K562 (cell line): ENCODE data around the gene MPIG6B. TPM values are rescaled to one million over a fixed set of nuclear protein-coding genes. Genes with fewer than 3 reads are reported as not detected.

Experiments
- ARID4B ChIP-seq: sonication (generic); formaldehyde crosslinking; IDR thresholded peaks from 2 replicates; pipeline ENCODE4 v1.8.0; 2022; ENCODE audit warnings: mild to moderate bottlenecking, missing genetic modification reagents
- ATF1 ChIP-seq, 2 experiments: fragments of 450-650 bp in 1 of 2; IDR thresholded peaks; 2 replicates each; pipeline ENCODE4 v1.6.1; 2016; ENCODE audit warnings: missing compliant biosample characterization in 1 of 2, missing genetic modification characterization in 1 of 2
- ESRRA ChIP-seq: fragments of 450-650 bp; IDR thresholded peaks from 2 replicates; pipeline ENCODE4 v1.6.1; 2014; ENCODE audit warnings: low read depth, mild to moderate bottlenecking, moderate library complexity, borderline replicate concordance
- KLF6 ChIP-seq: fragments of 250-450 bp; sonication (Bioruptor Pico); IDR thresholded peaks from 2 replicates; pipeline ENCODE4 v1.4.0; 2020; ENCODE audit warnings: mild to moderate bottlenecking, moderate library complexity, borderline replicate concordance
- NUFIP1 ChIP-seq: fragments of 450-650 bp; IDR thresholded peaks from 2 replicates; pipeline ENCODE4 v1.6.1; 2018; ENCODE audit not compliant: partially characterized antibody
- ZHX1 ChIP-seq: fragments of 150-350 bp; conservative IDR thresholded peaks from 2 replicates; pipeline ENCODE4 v1.6.1; 2014; ENCODE audit warnings: low read length
- ZNF407 ChIP-seq: fragments of 450-650 bp; IDR thresholded peaks from 2 replicates; pipeline ENCODE4 v1.6.1; 2016; ENCODE audit warnings: low read depth
- ZNF445 ChIP-seq: fragments of 250-450 bp; sonication (Bioruptor Pico); IDR thresholded peaks from 2 replicates; pipeline ENCODE4 v1.4.0; 2020; ENCODE audit warnings: low read depth, mild to moderate bottlenecking, moderate library complexity
- ZNF561 ChIP-seq: fragments of 450-650 bp; formaldehyde crosslinking; conservative IDR thresholded peaks from 2 replicates; pipeline ENCODE4 v1.4.0; 2020; ENCODE audit warnings: mild to moderate bottlenecking, moderate library complexity
- polyA plus RNA-seq, 8 experiments: library from polyadenylated mRNA; depleted of rRNA in 4 of 8; stranded (reverse) in 5 of 8; unstranded in 3 of 8; fragments of >200 nt; fragmentation: Nextera tagmentation in 2 of 8; fragmentation: Illumina TruSeq in 1 of 8; extraction: Ambion mirVana in 2 of 8; extraction: Trizol in 1 of 8; gene quantifications; 2 replicates each; pipeline versions ENCODE4 v1.2.1 to v1.2.3, GENCODE V29; 2011 to 2014; ENCODE audit warnings: inconsistent platforms in 1 of 8, missing spikeins in 1 of 8
- total RNA-seq, 7 experiments: library from RNA; depleted of rRNA in 6 of 7; stranded (reverse); fragments of >200 nt in 6 of 7; fragmentation: Illumina TruSeq in 2 of 7; extraction: Trizol in 2 of 7; gene quantifications; 2 replicates each; pipeline versions ENCODE4 v1.2.1 to v1.2.3, GENCODE V29; 2011 to 2021; ENCODE audit warnings: low replicate concordance in 1 of 7

Gene MPIG6B
- total and polyA plus RNA-seq, 9 of the 15 experiments (the other 6 are each of a cell fraction or from before 2014, with no cell fraction given) = 0.11 to 1.2 (median 0.28) TPM; not detected in 1

- TF ChIP-seq ZNF407 (peak; percentile 32; the same call in 1 of the 2 replicates), ZNF561 (CRISPR knock-in tag) (no peak), NUFIP1 (no peak), ZHX1 (0 out of 2 replicates have a peak, but pooled peaks have one; percentile 43), ARID4B (CRISPR knock-in tag) (peak; percentile 87), ATF1 (CRISPR knock-in tag; IDR thresholded peaks at IDR 0.05) (no peak), ATF1 (tag; IDR thresholded peaks at IDR 0.05) (peak; percentile 82; the same call in 1 of the 2 replicates), KLF6 (CRISPR knock-in tag) (no peak), ESRRA (no peak), ZNF445 (CRISPR knock-in tag) (no peak)
These were observed 11.7 kb downstream of the MPIG6B start (continued) for GRCh38 chr6:31734821-31735406.
